GM12878 (cell line): ENCODE results near the gene DNAJC5G. TPM values are rescaled to one million over a fixed set of nuclear protein-coding genes. Genes with fewer than 3 reads are reported as not detected.

Experiments
- ATAC-seq: fragments of 200-7000 bp; cut with Tn5 transposase; 3 replicates; pipeline ENCODE4 v1.9.1; 2020; ENCODE audit warnings: mild to moderate bottlenecking, moderate library complexity
- BruUV-seq: library from RNA; stranded (reverse); fragments of 400-500 nt; replicated peaks from 2 replicates; lab custom pipeline; 2021; lab: Mats Ljungman, UMichigan
- CTCF ChIA-PET: fragments of 300-600 bp; sonication (Branson Sonifier 250); formaldehyde crosslinking; extraction: SDS; loops from one replicate; lab custom pipeline; 2021; ENCODE audit warnings: inconsistent platforms; lab: Yijun Ruan, JAX
- POLR2A ChIA-PET: fragments of 350-600 bp; formaldehyde crosslinking; extraction: SDS; loops from one replicate; lab custom pipeline; 2021; ENCODE audit warnings: inconsistent platforms; lab: Charles Lee
- RAD21 ChIA-PET: fragments of 300-600 bp; sonication (Branson Sonifier 250); formaldehyde crosslinking; loops from one replicate; lab custom pipeline; 2023; ENCODE audit warnings: antibody characterized with exemption; ENCODE audit not compliant: unreplicated experiment; lab: Charles Lee
- SMC1A ChIA-PET: fragments of 300-600 bp; sonication (Branson Sonifier 250); formaldehyde crosslinking; loops from one replicate; lab custom pipeline; 2023; ENCODE audit not compliant: unreplicated experiment, uncharacterized antibody; lab: Charles Lee
- DNase-seq: peaks from one replicate; pipeline ENCODE4 v3.0.0-alpha.2; 2011; ENCODE audit warnings: low read depth, low spot score
- FAIRE-seq: peaks from 3 replicates; lab custom pipeline; 2011; peaks lifted over from hg19 to GRCh38; lab: Jason Lieb, UNC
- H2AFZ ChIP-seq: 2 replicates; pipeline ENCODE4 v1.6.0; 2011; ENCODE audit warnings: low read depth, low read length, control low read depth; ENCODE audit not compliant: control insufficient read depth
- H3K27ac ChIP-seq: 2 replicates; pipeline ENCODE4 v1.5.1; 2011; ENCODE audit warnings: control low read depth; ENCODE audit not compliant: control insufficient read depth, insufficient read depth
- H3K27me3 ChIP-seq, 2 experiments: replicated peaks in 1 of 2; 2 replicates each; pipeline versions ENCODE4 v1.6.0 to v1.6.1; 2011; ENCODE audit warnings: low read length in 1 of 2; ENCODE audit not compliant: control insufficient read depth in 2 of 2, insufficient read depth in 2 of 2
- H3K36me3 ChIP-seq, 2 experiments: 2 replicates each; pipeline ENCODE4 v1.5.1; 2011; ENCODE audit warnings: low read length in 1 of 2; ENCODE audit not compliant: control insufficient read depth in 2 of 2, insufficient read depth in 2 of 2
- H3K4me1 ChIP-seq: 2 replicates; pipeline ENCODE4 v1.6.1; 2011; ENCODE audit warnings: mild to moderate bottlenecking, low read length, moderate library complexity, mixed read lengths; ENCODE audit not compliant: control insufficient read depth, insufficient read depth
- H3K4me2 ChIP-seq: 2 replicates; pipeline ENCODE4 v1.6.0; 2011; ENCODE audit warnings: control low read depth; ENCODE audit not compliant: control insufficient read depth, insufficient read depth
- H3K4me3 ChIP-seq: fragments of 200-600 bp; sonication (generic); 2 replicates; pipeline ENCODE4 v1.5.1; 2016
- H3K79me2 ChIP-seq: 2 replicates; pipeline ENCODE4 v1.6.0; 2011; ENCODE audit warnings: low read length; ENCODE audit not compliant: control insufficient read depth, insufficient read depth
- H3K9ac ChIP-seq: 2 replicates; pipeline ENCODE4 v1.8.0; 2011; ENCODE audit warnings: low read length, control low read depth, mixed read lengths; ENCODE audit not compliant: control insufficient read depth, insufficient read depth
- H3K9me3 ChIP-seq: replicated peaks from 3 replicates; pipeline ENCODE4 v1.5.1; 2011; ENCODE audit warnings: mild to moderate bottlenecking, low read length; ENCODE audit not compliant: control insufficient read depth, insufficient read depth
- H4K20me1 ChIP-seq: 2 replicates; pipeline ENCODE4 v1.6.0; 2011; ENCODE audit not compliant: control insufficient read depth, insufficient read depth
- DPF2 ChIP-seq: fragments of 450-650 bp; IDR thresholded peaks from 2 replicates; pipeline ENCODE4 v1.6.1; 2017; ENCODE audit warnings: mild to moderate bottlenecking
- KAT2A ChIP-seq: conservative IDR thresholded peaks from 2 replicates; pipeline ENCODE4 v1.6.1; 2011; ENCODE audit warnings: low read depth, low read length; ENCODE audit not compliant: control insufficient read depth
- NR2F1 ChIP-seq: fragments of 450-650 bp; conservative IDR thresholded peaks from 2 replicates; pipeline ENCODE4 v1.6.1; 2017; ENCODE audit warnings: mild to moderate bottlenecking
- NRF1 ChIP-seq: conservative IDR thresholded peaks from 2 replicates; pipeline ENCODE4 v1.6.1; 2011; ENCODE audit warnings: mild to moderate bottlenecking, low read depth, low read length, improper control_type of control experiment
- POLR2AphosphoS5 ChIP-seq: IDR thresholded peaks from 2 replicates; pipeline ENCODE4 v1.6.1; 2011; ENCODE audit warnings: mild to moderate bottlenecking, low read length, inconsistent platforms
- RBBP5 ChIP-seq: fragments of 200-600 bp; sonication (generic); conservative IDR thresholded peaks from 2 replicates; pipeline ENCODE4 v1.6.1; 2016
- SP1 ChIP-seq: IDR thresholded peaks from one replicate; pipeline ENCODE4 v1.6.1; 2011; ENCODE audit warnings: low read depth, low read length
- TCF3 ChIP-seq: IDR thresholded peaks from 2 replicates; pipeline ENCODE4 v1.6.1; 2012; ENCODE audit warnings: low read depth, mild to moderate bottlenecking, low read length, borderline replicate concordance; ENCODE audit not compliant: insufficient read depth
- WGBS: methylation state at CpG from one replicate; pipeline ENCODE4 v1.1.6; 2016; ENCODE audit warnings: low lambda C conversion rate; ENCODE audit not compliant: insufficient replicate concordance, insufficient coverage; ENCODE audit errors: missing lambda C conversion rate; 5-methylcytosine and 5-hydroxymethylcytosine counted together
- in situ Hi-C: fragments of 300-500 bp; cut with MboI; formaldehyde crosslinking; loops from 9 replicates; pipeline ENCODE4 v1.14.3; 2018; ENCODE audit warnings: mixed read lengths
- intact Hi-C: fragments of 100-400 bp; cut with micrococcal nuclease; formaldehyde crosslinking; loops from one replicate; pipeline ENCODE4 v1.14.2; 2022; ENCODE audit not compliant: unreplicated experiment
- polyA plus RNA-seq, 11 experiments: library from polyadenylated mRNA; depleted of rRNA in 4 of 11; unstranded in 6 of 11; stranded (reverse) in 5 of 11; fragments of >200 nt; fragmentation: Nextera tagmentation in 4 of 11; fragmentation: Illumina TruSeq in 1 of 11; extraction: Ambion mirVana in 4 of 11; extraction: Trizol in 1 of 11; gene quantifications; 1 replicate in 1 of 11; 2 replicates in 10 of 11; pipeline versions ENCODE4 v1.2.1 to v1.2.3, GENCODE V29; 2011 to 2016; ENCODE audit warnings: inconsistent platforms in 2 of 11, missing spikeins in 2 of 11, low read depth in 1 of 11
- total RNA-seq, 4 experiments: library from RNA; depleted of rRNA in 3 of 4; stranded (reverse); fragments of >200 nt in 3 of 4; fragmentation: Illumina TruSeq in 1 of 4; extraction: Trizol in 1 of 4; gene quantifications; 2 replicates each; pipeline versions ENCODE4 v1.2.1 to v1.2.3, GENCODE V29; 2013 to 2021
- TF ChIP-seq, protein P1 (sequence below): IDR thresholded peaks from 2 replicates; pipeline ENCODE4 v1.6.1; 2011; ENCODE audit warnings: borderline replicate concordance, low read depth, mild to moderate bottlenecking, moderate library complexity, mixed read lengths, low read length; ENCODE audit not compliant: insufficient read depth; ENCODE audit errors: extremely low read length
- TF ChIP-seq, protein P2 (sequence below): fragments of 450-650 bp; IDR thresholded peaks from 2 replicates; pipeline ENCODE4 v1.6.1; 2014; ENCODE audit warnings: mild to moderate bottlenecking
- TF ChIP-seq, protein P3 (sequence below): IDR thresholded peaks from 2 replicates; pipeline ENCODE4 v1.6.1; 2012; ENCODE audit warnings: improper control_type of control experiment, low read depth, low read length; ENCODE audit not compliant: insufficient replicate concordance

Gene DNAJC5G
- total and polyA plus RNA-seq, 10 of the 15 experiments (the other 5 are each of a cell fraction or from before 2014, with no cell fraction given): not detected

DNA sequence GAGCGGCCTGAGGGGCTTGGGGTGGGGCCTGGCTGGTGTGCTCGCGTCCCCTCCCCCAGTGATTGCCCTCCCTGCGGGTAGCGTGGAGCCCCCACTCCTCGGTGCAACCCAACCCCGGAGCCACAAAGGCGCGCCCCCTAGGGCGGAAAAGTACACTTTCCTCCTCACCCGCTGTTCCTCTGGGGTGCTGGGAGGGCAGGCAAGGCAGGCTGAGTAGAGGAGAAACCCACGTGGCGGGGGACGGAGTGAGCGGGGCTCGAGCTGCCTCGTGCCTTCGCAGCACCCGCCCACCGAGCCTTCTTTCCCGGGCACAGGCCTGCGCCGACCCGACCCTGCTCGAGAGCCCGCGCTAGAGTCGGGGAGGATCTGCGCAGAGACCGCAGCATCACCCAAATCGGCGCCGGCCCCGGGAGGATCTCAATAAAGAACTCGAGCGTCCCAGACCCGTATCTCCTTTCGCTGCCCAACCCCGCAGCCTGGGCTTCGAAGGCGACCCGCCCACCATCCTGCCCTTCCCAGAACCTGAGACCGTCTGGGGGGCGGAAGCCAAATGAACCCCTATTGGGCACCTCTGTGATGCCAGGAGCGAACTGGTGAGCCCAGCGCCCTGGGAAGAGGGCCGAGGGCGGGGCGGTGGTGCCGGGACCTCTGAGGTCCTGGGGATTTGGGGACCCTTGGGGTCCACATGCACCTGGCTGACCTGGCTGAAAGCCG is 31.5 kb downstream of the DNAJC5G start (continued):
- TF ChIP-seq, protein P1, sequence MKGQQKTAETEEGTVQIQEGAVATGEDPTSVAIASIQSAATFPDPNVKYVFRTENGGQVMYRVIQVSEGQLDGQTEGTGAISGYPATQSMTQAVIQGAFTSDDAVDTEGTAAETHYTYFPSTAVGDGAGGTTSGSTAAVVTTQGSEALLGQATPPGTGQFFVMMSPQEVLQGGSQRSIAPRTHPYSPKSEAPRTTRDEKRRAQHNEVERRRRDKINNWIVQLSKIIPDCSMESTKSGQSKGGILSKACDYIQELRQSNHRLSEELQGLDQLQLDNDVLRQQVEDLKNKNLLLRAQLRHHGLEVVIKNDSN: no peak
- TF ChIP-seq SP1 (no peak), KAT2A (no peak), NR2F1 (no peak), NRF1 (no peak)
- TF ChIP-seq, protein P2, sequence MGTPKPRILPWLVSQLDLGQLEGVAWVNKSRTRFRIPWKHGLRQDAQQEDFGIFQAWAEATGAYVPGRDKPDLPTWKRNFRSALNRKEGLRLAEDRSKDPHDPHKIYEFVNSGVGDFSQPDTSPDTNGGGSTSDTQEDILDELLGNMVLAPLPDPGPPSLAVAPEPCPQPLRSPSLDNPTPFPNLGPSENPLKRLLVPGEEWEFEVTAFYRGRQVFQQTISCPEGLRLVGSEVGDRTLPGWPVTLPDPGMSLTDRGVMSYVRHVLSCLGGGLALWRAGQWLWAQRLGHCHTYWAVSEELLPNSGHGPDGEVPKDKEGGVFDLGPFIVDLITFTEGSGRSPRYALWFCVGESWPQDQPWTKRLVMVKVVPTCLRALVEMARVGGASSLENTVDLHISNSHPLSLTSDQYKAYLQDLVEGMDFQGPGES: no peak

DNA sequence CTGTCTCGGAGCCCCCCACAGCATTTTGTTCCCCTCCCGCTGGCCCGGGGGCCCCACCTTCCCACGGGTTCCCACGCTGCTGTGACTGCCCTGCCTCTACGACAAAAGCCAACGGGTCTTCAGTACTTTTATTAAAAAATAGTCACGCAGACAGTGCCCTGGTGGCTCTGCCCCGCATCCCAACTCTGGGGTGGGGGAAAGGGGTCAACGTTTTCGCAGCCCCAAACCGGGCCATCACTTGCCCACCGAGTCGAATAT is 32.0 kb downstream of the DNAJC5G start:
- no peaks in the 10 kb centered on the region for H3K79me2 ChIP-seq
- TF ChIP-seq POLR2AphosphoS5: no peak
- no peak for TF ChIP-seq RBBP5
- TF ChIP-seq DPF2: no peak
- TF ChIP-seq, protein P3, sequence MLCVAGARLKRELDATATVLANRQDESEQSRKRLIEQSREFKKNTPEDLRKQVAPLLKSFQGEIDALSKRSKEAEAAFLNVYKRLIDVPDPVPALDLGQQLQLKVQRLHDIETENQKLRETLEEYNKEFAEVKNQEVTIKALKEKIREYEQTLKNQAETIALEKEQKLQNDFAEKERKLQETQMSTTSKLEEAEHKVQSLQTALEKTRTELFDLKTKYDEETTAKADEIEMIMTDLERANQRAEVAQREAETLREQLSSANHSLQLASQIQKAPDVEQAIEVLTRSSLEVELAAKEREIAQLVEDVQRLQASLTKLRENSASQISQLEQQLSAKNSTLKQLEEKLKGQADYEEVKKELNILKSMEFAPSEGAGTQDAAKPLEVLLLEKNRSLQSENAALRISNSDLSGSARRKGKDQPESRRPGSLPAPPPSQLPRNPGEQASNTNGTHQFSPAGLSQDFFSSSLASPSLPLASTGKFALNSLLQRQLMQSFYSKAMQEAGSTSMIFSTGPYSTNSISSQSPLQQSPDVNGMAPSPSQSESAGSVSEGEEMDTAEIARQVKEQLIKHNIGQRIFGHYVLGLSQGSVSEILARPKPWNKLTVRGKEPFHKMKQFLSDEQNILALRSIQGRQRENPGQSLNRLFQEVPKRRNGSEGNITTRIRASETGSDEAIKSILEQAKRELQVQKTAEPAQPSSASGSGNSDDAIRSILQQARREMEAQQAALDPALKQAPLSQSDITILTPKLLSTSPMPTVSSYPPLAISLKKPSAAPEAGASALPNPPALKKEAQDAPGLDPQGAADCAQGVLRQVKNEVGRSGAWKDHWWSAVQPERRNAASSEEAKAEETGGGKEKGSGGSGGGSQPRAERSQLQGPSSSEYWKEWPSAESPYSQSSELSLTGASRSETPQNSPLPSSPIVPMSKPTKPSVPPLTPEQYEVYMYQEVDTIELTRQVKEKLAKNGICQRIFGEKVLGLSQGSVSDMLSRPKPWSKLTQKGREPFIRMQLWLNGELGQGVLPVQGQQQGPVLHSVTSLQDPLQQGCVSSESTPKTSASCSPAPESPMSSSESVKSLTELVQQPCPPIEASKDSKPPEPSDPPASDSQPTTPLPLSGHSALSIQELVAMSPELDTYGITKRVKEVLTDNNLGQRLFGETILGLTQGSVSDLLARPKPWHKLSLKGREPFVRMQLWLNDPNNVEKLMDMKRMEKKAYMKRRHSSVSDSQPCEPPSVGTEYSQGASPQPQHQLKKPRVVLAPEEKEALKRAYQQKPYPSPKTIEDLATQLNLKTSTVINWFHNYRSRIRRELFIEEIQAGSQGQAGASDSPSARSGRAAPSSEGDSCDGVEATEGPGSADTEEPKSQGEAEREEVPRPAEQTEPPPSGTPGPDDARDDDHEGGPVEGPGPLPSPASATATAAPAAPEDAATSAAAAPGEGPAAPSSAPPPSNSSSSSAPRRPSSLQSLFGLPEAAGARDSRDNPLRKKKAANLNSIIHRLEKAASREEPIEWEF: no peak
- no peak for TF ChIP-seq TCF3
- POLR2A ChIA-PET: no interaction called here
- H3K27me3 ChIP-seq: no peaks in the 10 kb centered on the region; a peak in 1 of 4 replicates
- H3K36me3 ChIP-seq: peaks cover 0 to 3% of the 10 kb centered on the region in 2 experiments; a peak in 1 of 4 replicates
- H3K9me3 ChIP-seq: no peaks in the 10 kb centered on the region; the same call in 2 of the 3 replicates
- H2AFZ ChIP-seq: no peak overlapping the region
- no peak overlapping the region for H3K4me3 ChIP-seq
- no peaks in the 10 kb centered on the region for H3K4me1 ChIP-seq
- SMC1A ChIA-PET: no interaction called here
- no peaks in the 10 kb centered on the region for H4K20me1 ChIP-seq
- BruUV-seq: no TSS peak
- no peak overlapping the region for H3K9ac ChIP-seq
- intact Hi-C loops (no loop called here), in situ Hi-C loops (no loop called here)
- RAD21 ChIA-PET: no interaction called here
- ATAC-seq (no peak), DNase-seq (no peak), FAIRE-seq (no peak)
- CTCF ChIA-PET: no interaction called here
- H3K27ac ChIP-seq: no peak overlapping the region
- H3K4me2 ChIP-seq: no peak overlapping the region
- WGBS: 60% methylated on average over 9 of the region's 14 CpGs
